Putamen (tissue), 1 donor: Measurements from ENCODE around the gene NCL.
"Not testable (repeated sequence)": the region's sequence is repeated elsewhere in the genome, so short reads cannot be mapped to it uniquely, and the experiment has no call there.

Experiments used
- DNase-seq: peaks from one replicate; pipeline ENCODE4 v3.0.0-alpha.2; 2016; ENCODE audit warnings: low spot score

The NCL gene

DNA sequence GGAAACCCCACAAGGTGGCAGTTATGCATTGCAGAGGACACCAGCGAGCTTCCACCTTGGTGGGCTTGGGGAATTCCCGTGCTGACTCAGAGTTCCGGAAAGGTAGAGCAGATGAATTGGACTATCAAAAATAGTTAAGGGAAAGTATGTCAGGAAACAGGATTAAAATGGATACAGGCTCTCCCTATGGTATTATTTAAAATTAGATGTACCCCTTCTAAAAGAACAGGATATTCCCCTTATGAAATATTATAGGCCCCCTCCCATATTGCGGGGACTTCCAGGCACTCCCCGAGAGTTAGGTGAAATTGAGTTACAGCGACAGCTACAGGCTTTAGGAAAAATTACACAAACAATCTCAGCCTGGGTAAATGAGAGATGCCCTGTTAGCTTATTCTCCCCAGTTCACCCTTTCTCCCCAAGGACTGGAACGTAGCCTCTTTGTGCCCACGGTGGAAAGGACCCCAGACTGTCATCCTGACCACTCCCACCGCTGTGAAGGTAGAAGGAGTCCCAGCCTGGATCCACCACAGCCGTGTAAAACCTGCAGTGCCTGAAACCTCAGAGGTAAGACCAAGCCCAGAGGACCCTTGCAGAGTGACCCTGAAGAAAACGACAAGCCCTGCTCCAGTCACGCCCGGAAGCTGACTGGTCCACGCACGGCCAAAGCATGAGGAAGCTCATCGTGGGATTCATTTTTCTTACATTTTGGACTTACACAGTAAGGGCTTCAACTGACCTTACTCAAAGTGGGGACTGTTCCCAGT is 58.5 kb downstream of the NCL start:
- DNase-seq: not testable (repeated sequence)

DNA sequence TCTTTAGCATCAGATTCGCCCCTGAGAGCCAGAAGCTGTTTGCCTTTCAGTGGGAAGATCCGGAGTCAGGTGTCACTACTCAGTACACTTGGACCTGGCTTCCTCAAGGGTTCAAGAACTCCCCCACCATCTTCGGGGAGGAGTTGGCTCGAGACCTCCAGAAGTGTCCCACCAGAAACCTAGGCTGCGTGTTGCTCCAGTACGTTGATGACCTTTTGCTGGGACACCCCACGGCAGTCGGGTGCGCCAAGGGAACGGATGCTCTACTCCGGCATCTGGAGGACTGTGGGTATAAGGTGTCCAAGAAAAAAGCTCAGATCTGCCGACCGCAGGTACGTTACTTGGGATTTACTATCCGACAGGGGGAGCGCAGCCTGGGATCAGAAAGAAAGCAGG is 60.1 kb downstream of the NCL start:
- not testable (repeated sequence) for DNase-seq
